Activated CD8-positive, alpha-beta memory T cell treated with anti-CD3 and anti-CD28 coated beads, Interleukin-2, amount 50 U/mL, for 48 hours (primary cell): ENCODE results near the gene KEL.

ENCODE experiments used
- DNase-seq: peaks from one replicate; pipeline ENCODE4 v3.0.0-alpha.2; 2020

Gene KEL

DNA sequence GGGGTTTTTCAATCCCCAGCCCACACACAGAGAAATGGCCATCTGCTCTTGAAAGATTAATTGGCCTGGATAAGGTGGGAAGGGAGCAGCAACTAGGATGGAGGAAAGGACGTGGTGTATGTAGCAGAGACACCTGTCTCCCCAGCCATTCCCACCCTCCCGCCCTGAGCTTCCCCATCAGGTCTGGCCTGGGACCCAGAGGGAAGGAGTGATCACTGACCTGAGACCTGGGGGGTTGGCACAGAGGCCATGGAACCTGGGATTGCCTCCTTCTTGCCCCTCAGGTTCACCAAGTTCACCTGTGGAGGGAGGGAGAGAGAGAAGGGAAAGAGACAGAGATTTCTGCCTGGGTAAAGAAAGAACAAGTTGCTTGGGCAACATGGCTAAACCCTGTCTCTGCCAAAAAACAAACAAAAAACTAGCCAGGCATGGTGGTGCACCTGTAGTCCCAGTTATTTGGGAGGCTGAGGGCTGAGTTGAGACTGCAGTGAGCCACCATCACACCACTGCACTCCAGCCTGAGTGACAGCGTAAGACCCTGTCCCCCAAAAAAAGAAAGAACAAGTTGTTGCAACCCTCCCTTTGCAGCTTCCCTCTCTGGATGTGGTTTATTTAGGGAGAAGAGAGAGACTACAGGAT, 65.3 kb downstream of the KEL start:
- no peak for DNase-seq

DNA sequence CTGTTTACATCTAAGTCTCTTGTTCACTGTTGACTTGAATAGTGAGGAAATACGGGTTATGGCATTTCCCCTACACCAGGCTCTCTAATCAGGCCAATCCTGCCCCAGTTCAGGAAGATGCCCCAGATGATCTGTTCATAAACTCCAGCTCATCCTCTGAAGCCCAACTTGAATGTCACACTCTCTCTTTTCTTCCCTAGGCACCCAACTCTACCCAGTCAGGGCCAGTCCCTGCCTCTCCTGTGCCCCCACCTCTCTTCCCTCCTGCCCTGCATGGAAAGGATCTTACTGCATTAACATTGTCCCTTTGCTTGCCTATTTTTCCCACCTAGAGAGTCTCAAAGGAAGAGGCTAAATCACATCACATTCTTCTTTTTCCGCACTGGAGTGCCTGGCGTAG, 66.0 kb downstream of the KEL start:
- DNase-seq: no peak

DNA sequence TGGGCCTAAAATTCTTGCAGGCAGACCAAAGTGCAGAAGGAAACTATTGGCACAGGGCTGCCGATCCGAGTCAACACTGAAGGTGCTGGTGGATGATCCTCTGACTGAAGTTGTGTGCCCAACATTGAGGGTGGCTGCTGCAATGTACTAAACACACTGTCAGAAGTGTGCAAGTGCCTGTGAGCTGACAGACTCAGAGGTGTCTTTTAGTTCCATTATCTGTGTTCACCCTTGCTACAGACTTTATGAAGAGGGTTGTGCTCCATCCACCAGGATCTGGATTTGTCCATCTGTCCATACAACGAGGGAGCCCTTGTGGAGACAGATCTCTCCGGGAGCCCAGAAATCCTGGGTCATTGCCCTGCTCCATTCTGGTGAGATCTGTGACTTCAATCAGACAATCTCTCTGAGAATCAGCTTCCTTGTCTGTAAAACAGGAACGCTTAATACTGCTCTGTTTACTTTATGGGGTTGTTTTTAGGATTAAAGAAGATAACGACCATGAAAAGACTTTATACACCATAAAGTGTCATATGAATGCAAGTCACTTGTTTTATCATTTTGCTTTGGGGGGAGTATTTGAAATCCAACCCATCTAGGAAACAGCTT, 67.1 kb downstream of the KEL start:
- peak; percentile 29 for DNase-seq

DNA sequence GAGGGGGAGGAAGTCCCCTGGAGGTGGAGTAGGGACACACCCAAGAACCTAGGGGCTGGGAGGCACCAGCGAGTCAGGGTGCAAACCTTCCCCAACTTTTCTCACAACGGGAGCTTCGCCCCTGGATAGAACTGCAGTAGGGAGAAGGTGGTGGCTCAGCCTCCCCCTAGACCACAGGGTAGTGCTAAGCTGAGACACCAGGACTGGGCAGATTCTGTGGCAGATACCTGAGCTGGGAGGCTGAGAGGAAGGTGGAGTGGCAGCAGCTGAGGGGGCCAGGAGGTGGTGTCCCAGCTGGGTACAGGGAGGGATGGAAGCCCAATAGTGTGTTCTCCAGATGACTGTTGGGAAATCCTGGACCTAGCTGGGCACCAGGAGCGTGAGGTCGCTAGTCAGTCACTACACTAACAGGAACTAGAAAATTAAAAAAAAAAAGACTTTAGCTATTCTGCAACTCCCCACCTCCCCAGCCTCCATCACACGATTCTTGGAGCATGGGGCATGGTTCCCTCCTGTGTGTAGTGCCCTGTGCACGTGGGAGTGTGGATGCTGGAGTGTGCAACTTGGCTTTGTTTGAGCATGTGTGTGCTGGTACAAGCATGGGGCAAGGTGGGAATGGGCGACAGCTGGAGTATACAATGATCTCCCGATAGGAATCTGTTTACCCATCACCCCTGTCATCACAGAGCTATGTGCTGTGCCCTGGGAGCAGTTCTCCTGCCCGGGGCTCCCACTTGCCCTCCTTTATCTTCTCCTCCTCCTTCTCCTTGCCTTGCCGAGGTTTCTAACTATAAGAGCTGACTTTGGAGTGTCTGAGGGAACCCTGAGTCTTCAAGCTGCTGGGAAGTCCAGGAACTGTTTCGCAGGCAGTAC, 67.8 kb downstream of the KEL start:
- peak; percentile 20 for DNase-seq

DNA sequence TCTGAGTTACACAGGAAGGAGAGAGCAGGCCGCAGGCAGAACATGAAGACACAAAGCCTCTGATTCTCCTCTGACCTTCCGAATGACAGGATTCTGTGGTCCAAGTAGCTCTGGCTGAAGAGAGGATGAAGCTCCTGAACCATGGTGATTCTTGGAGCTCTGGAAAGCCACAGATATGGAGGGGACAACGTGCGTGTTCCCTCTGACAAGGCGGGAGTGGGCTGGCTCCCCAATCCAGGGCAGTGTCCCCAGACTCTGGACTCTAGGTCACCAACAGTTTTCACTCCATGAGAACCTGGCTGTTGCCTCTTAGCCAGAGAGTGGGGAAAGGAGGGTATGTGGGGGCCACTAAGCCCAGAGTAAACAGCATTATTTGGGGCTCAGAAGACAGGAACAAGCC, 69.2 kb downstream of the KEL start:
- DNase-seq: peak; percentile 22

DNA sequence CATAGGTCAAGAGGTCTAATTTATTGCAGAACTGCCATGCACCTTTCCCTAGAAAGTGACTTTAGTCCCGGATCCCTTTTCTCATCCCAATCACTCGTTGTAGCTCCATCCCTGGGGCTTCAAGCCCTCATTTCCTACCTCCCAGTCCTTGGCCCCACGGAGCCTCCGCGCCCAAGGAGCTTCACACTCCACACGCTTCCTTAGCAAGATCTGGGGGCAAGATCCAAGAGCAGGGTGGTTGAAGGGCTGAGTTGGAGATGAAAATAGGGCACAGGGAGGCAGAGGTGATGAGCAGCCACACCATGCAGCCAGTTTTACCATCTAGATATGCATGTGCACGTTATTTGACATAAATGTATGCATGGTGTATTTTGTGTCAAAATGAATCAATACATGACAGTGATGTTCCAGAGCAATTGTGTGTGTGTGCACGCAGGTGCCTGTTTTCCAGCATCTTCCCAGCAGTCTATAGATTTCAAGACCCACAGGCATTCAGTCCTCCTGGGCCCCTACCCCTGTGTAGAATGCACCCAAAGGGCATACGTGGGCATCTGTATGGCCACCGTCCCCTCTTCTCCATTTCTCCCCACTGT, 70.6 kb downstream of the KEL start:
- DNase-seq: no peak
